HepG2 (cell line): Measurements from ENCODE around the gene INPP5E. TPM values are rescaled to one million over a fixed set of nuclear protein-coding genes. Genes with fewer than 3 reads are reported as not detected.

Source experiments
- AKNA ChIP-seq: sonication (generic); formaldehyde crosslinking; IDR thresholded peaks from 2 replicates; pipeline ENCODE4 v1.4.0; 2020; ENCODE audit warnings: missing genetic modification reagents, borderline replicate concordance
- ARNT ChIP-seq: fragments of 450-650 bp; IDR thresholded peaks from 2 replicates; pipeline ENCODE4 v1.6.1; 2017
- CC2D1A ChIP-seq: sonication (generic); formaldehyde crosslinking; IDR thresholded peaks from 2 replicates; pipeline ENCODE4 v1.8.1; 2023; ENCODE audit warnings: mild to moderate bottlenecking, missing genetic modification reagents
- CEBPG ChIP-seq: IDR thresholded peaks from 2 replicates; pipeline ENCODE4 v1.6.1; 2016
- CREB1 ChIP-seq, 2 experiments: fragments of 450-650 bp in 1 of 2; IDR thresholded peaks; 2 replicates each; pipeline ENCODE4 v1.6.1; 2016 to 2017; ENCODE audit warnings: control low read depth in 1 of 2, mild to moderate bottlenecking in 1 of 2, missing compliant biosample characterization in 1 of 2, missing genetic modification characterization in 1 of 2
- GATAD1 ChIP-seq: IDR thresholded peaks from 2 replicates; pipeline ENCODE4 v1.6.1; 2016; ENCODE audit warnings: missing genetic modification reagents, missing compliant biosample characterization
- GATAD2A ChIP-seq: IDR thresholded peaks from 2 replicates; pipeline ENCODE4 v1.6.1; 2016
- HINFP ChIP-seq: sonication (generic); formaldehyde crosslinking; IDR thresholded peaks from 2 replicates; pipeline ENCODE4 v1.4.0; 2020; ENCODE audit warnings: low read depth, mild to moderate bottlenecking, missing genetic modification reagents
- HNRNPH1 ChIP-seq: fragments of 200-400 bp; formaldehyde crosslinking; optimal IDR thresholded peaks from 2 replicates; pipeline ENCODE3; 2017; ENCODE audit warnings: mild to moderate bottlenecking, low read depth, low read length
- KDM5B ChIP-seq: sonication (generic); formaldehyde crosslinking; IDR thresholded peaks from 2 replicates; pipeline ENCODE4 v1.4.0; 2020; ENCODE audit warnings: missing genetic modification reagents, mild to moderate bottlenecking, borderline replicate concordance
- MZF1 ChIP-seq: sonication (generic); formaldehyde crosslinking; IDR thresholded peaks from 2 replicates; pipeline ENCODE4 v1.8.1; 2023; ENCODE audit warnings: mild to moderate bottlenecking, missing genetic modification reagents, borderline replicate concordance
- NBN ChIP-seq: fragments of 450-650 bp; conservative IDR thresholded peaks from 2 replicates; pipeline ENCODE4 v1.6.1; 2017
- NFATC3 ChIP-seq: sonication (generic); formaldehyde crosslinking; IDR thresholded peaks from 2 replicates; pipeline ENCODE4 v1.5.1; 2020; ENCODE audit warnings: mild to moderate bottlenecking, missing genetic modification reagents
- NR1H2 ChIP-seq: sonication (generic); formaldehyde crosslinking; IDR thresholded peaks from 2 replicates; pipeline ENCODE4 v1.8.1; 2022; ENCODE audit warnings: low read depth, missing genetic modification reagents, borderline replicate concordance
- NR2F1 ChIP-seq, 2 experiments: fragments of 450-650 bp in 1 of 2; formaldehyde crosslinking in 1 of 2; IDR thresholded peaks; 2 replicates each; pipeline versions ENCODE4 v1.5.0 to v1.6.1; 2016 to 2020; ENCODE audit warnings: mild to moderate bottlenecking in 1 of 2, missing compliant biosample characterization in 1 of 2, missing genetic modification reagents in 1 of 2, moderate library complexity in 1 of 2
- SRSF9 ChIP-seq: fragments of 200-400 bp; formaldehyde crosslinking; IDR thresholded peaks from 2 replicates; pipeline ENCODE4 v1.6.1; 2018; ENCODE audit warnings: borderline replicate concordance, mild to moderate bottlenecking, low read depth, low read length; ENCODE audit not compliant: insufficient read depth, poor library complexity, severe bottlenecking
- ZBTB42 ChIP-seq: sonication (generic); formaldehyde crosslinking; IDR thresholded peaks from 2 replicates; pipeline ENCODE4 v1.5.0; 2020; ENCODE audit warnings: mild to moderate bottlenecking, missing genetic modification reagents
- ZFP36L1 ChIP-seq: sonication (generic); formaldehyde crosslinking; IDR thresholded peaks from 2 replicates; pipeline ENCODE4 v1.8.0; 2022; ENCODE audit warnings: mild to moderate bottlenecking, missing genetic modification reagents, moderate library complexity
- ZNF224 ChIP-seq: sonication (generic); formaldehyde crosslinking; IDR thresholded peaks from 2 replicates; pipeline ENCODE4 v1.5.0; 2020; ENCODE audit warnings: mild to moderate bottlenecking, missing genetic modification reagents
- ZNF552 ChIP-seq: sonication (generic); formaldehyde crosslinking; IDR thresholded peaks from 2 replicates; pipeline ENCODE4 v1.9.0; 2022; ENCODE audit warnings: missing genetic modification reagents, mild to moderate bottlenecking, borderline replicate concordance
- ZNF775 ChIP-seq: sonication (generic); formaldehyde crosslinking; IDR thresholded peaks from 2 replicates; pipeline ENCODE4 v1.4.0; 2020; ENCODE audit warnings: missing genetic modification reagents, mild to moderate bottlenecking, moderate library complexity, borderline replicate concordance
- polyA plus RNA-seq, 8 experiments: library from polyadenylated mRNA; depleted of rRNA in 3 of 8; stranded (reverse) in 7 of 8; unstranded in 1 of 8; fragments of >200 nt; fragmentation: Illumina TruSeq in 4 of 8; extraction: Trizol in 4 of 8; gene quantifications; 2 replicates each; pipeline versions ENCODE4 v1.2.1 to v1.2.3, GENCODE V29; 2011 to 2016; ENCODE audit warnings: low read depth in 4 of 8, missing spikeins in 1 of 8, mixed read lengths in 1 of 8; ENCODE audit not compliant: insufficient read depth in 1 of 8
- total RNA-seq, 5 experiments: library from RNA; depleted of rRNA; stranded (reverse); fragments of >200 nt; fragmentation: Illumina TruSeq; extraction: Trizol; gene quantifications; 2 replicates each; pipeline ENCODE4 v1.2.3, GENCODE V29; 2016; ENCODE audit warnings: low read depth in 1 of 5
- TF ChIP-seq, protein P1 (sequence below): sonication (generic); formaldehyde crosslinking; IDR thresholded peaks from 2 replicates; pipeline ENCODE4 v1.9.0; 2021; ENCODE audit warnings: missing genetic modification reagents, mild to moderate bottlenecking, borderline replicate concordance

Gene INPP5E
- total and polyA plus RNA-seq, 2 of the 13 experiments (the other 11 are each of a cell fraction or from before 2014, with no cell fraction given) = 5.5 TPM

DNA sequence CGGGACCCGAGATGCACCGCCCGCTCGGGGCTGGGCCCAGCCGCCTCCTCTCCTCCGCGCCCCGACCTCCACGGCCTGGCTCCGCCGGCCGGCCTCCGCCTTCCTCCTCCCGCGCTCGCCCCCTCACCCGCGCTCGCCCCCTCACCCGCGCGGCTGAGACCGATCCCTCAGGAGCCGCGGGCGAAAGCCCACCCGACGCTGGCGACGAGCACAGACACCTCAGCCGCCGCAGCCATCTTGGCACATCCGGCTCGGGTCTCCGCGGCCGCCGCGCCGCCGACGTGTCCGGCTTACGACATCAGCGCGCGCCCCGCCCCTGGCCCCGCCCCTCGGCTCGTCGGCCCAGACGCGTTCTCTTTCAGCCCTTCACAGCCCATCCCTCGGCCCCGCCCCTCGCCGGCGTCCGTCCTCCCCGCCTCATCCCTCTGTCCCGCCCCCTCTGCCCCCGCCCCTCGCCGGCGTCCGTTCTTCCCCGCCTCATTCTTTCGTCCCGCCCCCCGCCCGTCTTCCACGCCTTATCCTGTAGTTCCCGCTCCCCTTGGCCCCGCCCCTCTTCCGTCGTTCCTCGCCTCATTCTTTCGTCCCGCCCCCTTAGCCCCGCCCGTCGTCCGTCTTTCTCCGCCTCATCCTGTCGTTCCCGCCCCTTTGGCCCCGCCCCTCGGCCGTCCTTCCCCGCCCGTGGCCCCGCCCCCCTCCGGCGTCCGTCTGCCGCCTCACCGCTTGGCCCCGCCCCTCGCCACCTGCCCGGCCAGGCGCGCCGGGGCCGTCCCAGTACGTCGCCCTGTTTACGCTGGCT is 43.3 kb upstream of the INPP5E start, which contains the start of gene SEC16A (continued):
- TF ChIP-seq, protein P1, sequence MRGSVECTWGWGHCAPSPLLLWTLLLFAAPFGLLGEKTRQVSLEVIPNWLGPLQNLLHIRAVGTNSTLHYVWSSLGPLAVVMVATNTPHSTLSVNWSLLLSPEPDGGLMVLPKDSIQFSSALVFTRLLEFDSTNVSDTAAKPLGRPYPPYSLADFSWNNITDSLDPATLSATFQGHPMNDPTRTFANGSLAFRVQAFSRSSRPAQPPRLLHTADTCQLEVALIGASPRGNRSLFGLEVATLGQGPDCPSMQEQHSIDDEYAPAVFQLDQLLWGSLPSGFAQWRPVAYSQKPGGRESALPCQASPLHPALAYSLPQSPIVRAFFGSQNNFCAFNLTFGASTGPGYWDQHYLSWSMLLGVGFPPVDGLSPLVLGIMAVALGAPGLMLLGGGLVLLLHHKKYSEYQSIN (CRISPR knock-in tag) = no peak
- TF ChIP-seq ZNF224 (CRISPR knock-in tag) (no peak), NR1H2 (no peak), ZBTB42 (no peak), ZNF775 (CRISPR knock-in tag) (no peak), CEBPG (CRISPR knock-in tag) (peak; percentile 80), HNRNPH1 (no peak), GATAD2A (CRISPR knock-in tag) (no peak), HINFP (CRISPR knock-in tag) (no peak), CC2D1A (CRISPR knock-in tag) (no peak), ZNF552 (CRISPR knock-in tag) (no peak), KDM5B (peak; percentile 28; the same call in 1 of the 2 replicates), ARNT (no peak), MZF1 (CRISPR knock-in tag) (no peak), NFATC3 (CRISPR knock-in tag) (no peak), NR2F1 (CRISPR knock-in tag; IDR thresholded peaks at IDR 0.05) (no peak), ZFP36L1 (CRISPR knock-in tag) (peak; percentile 12; the same call in 1 of the 2 replicates), AKNA (CRISPR knock-in tag) (no peak), SRSF9 (no peak), GATAD1 (CRISPR knock-in tag) (peak; percentile 94), CREB1 (IDR thresholded peaks at IDR 0.05) (peak; percentile 92), CREB1 (CRISPR knock-in tag; IDR thresholded peaks at IDR 0.05) (peak; percentile 42; the same call in 1 of the 2 replicates), NBN (no peak)
